Measurements from ENCODE around the gene KLHL15.

KLHL15 gene

GRCh38 chrX:23952391-23952790 lies 74.6 kb downstream of the KLHL15 start:
- no peak for DNase-seq (ENCODE audit: low spot score)

DNA sequence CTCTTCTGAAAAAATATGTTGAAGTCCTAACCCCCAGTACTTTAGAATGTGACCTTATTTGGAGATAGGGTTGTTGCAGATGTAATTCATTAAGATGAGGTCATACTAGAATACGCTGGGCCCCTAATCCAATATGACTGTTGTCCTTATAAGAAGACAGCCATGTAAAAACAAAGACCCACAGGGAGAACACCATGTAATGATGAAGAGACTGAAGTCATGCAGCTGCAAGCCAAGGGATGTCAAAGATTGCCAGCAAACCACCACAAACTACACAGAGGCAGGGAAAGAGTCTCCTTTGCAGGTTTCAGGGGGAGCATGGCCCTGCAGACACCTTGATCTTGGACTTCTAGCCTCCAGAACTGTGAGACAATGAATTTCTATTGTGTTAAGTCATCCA lies 81.8 kb downstream of the KLHL15 start:
- DNase-seq (ENCODE audit: low spot score): no peak

DNA sequence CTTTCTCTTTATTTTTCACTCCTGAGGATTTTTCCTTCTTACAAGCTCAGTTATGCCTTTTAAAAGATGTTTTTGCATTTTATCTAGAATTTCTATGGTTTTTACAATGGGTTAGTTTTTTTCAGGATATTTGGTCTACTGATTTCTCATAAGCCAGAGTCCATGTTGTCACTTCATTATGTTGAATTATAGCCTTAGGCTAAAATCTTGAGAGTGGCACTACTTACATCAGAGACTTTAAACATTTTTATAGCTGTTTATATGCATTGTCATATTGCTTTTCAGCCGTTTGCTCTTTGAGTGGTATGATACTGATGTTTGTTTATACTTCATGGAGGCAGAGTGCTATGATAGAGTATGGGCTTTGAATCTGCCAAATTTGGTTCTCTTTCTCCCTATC lies 82.8 kb downstream of the KLHL15 start:
- DNase-seq (ENCODE audit: low spot score): no peak

DNA sequence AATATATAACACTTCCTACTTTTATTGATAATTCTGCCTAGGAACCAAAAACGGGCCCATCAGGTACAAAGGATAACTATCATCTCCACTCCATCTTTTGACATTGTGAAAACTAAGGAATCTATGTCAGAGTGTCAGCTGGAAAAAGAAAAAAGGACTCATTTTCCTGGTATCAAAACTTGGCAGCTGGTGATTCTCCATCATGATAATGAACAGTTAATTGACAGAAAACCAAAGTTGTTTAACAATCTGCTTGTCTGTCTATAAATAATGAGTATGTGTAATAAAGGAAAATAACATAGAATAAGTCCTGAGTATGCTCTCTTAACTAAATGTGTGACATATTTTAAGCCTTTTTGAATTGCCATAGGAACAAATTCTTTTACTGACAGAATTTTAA lies 87.8 kb downstream of the KLHL15 start:
- DNase-seq (ENCODE audit: low spot score): no peak

DNA sequence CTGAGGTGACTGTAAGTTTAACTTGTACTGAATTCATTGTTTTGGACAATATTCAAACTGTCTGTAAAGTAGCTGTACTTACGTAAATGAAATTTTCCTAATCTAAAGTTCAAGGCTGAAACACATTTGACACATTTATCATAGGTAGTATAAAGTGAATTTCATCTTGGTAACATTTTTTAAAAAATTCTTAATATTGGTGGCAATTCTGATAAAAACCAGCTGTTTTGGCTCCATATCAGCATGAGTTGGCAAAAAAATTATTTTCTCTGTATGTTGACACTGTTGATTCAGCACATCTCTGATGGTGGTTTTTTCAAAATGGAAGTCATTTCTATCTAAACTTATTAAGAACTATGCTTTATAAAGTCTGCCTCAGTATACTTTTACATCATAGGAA lies 88.3 kb downstream of the KLHL15 start:
- DNase-seq (ENCODE audit: low spot score): no peak

GRCh38 chrX:23937100-23937499 lies 89.9 kb downstream of the KLHL15 start:
- DNase-seq (ENCODE audit: low spot score): no peak

GRCh38 chrX:23936180-23936579 lies 90.8 kb downstream of the KLHL15 start:
- no peak for DNase-seq (ENCODE audit: low spot score)

DNA sequence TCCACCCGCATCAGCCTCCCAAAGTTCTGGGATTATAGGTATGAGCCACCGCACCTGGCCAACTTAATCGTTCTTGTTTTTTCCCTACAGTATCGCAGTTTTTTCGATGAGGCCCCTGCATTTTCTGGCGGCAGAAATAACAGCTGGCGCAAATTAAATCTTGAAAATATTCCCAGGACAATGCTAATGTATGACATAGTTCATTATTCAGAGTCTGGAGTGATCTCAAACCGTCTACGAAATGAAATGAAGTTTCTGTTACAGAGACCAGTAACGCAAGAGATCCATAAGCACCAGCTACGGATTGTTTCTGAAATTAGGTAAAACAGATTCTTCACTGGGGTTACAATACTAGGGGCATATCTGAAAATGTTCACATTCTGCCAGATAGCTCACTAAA lies 91.9 kb downstream of the KLHL15 start:
- DNase-seq (ENCODE audit: low spot score): no peak

All from left forelimb (tissue), 1 donor.